BJ (cell line): ENCODE measurements around the gene UBE2J2. TPM values are rescaled to one million over a fixed set of nuclear protein-coding genes. Genes with fewer than 3 reads are reported as not detected.

Experiments used
- CTCF ChIA-PET: fragments of 350-600 bp; formaldehyde crosslinking; extraction: SDS; loops from one replicate; lab custom pipeline; 2021; ENCODE audit warnings: antibody characterized with exemption, inconsistent platforms; lab: Yijun Ruan, JAX
- POLR2A ChIA-PET: fragments of 300-600 bp; sonication (Branson Sonifier 250); formaldehyde crosslinking; extraction: SDS; loops from one replicate; lab custom pipeline; 2021; ENCODE audit warnings: antibody characterized with exemption; lab: Charles Lee
- DNase-seq: peaks from one replicate; pipeline ENCODE4 v3.0.0-alpha.2; 2011; ENCODE audit warnings: low read depth
- H3K27me3 ChIP-seq: 2 replicates; pipeline ENCODE4 v1.6.0; 2011; ENCODE audit warnings: low read length; ENCODE audit not compliant: control insufficient read depth, insufficient read depth
- H3K36me3 ChIP-seq: 2 replicates; pipeline ENCODE4 v1.5.1; 2011; ENCODE audit warnings: low read length; ENCODE audit not compliant: control insufficient read depth, insufficient read depth
- H3K4me3 ChIP-seq: 2 replicates; pipeline ENCODE4 v1.5.1; 2011; ENCODE audit warnings: low read depth, mild to moderate bottlenecking, control low read depth, low read length
- polyA plus RNA-seq: library from polyadenylated mRNA; depleted of rRNA; stranded (reverse); fragments of >200 nt; gene quantifications from 2 replicates; pipeline ENCODE4 v1.2.3, GENCODE V29; 2011
- TF ChIP-seq, protein P1 (sequence below): IDR thresholded peaks from 2 replicates; pipeline ENCODE4 v1.5.1; 2011; ENCODE audit warnings: low read depth, mild to moderate bottlenecking, control low read depth, inconsistent platforms, low read length, moderate library complexity; ENCODE audit not compliant: insufficient read depth

UBE2J2 gene
- polyA plus RNA-seq, 1 experiment = 25.7 TPM

DNA sequence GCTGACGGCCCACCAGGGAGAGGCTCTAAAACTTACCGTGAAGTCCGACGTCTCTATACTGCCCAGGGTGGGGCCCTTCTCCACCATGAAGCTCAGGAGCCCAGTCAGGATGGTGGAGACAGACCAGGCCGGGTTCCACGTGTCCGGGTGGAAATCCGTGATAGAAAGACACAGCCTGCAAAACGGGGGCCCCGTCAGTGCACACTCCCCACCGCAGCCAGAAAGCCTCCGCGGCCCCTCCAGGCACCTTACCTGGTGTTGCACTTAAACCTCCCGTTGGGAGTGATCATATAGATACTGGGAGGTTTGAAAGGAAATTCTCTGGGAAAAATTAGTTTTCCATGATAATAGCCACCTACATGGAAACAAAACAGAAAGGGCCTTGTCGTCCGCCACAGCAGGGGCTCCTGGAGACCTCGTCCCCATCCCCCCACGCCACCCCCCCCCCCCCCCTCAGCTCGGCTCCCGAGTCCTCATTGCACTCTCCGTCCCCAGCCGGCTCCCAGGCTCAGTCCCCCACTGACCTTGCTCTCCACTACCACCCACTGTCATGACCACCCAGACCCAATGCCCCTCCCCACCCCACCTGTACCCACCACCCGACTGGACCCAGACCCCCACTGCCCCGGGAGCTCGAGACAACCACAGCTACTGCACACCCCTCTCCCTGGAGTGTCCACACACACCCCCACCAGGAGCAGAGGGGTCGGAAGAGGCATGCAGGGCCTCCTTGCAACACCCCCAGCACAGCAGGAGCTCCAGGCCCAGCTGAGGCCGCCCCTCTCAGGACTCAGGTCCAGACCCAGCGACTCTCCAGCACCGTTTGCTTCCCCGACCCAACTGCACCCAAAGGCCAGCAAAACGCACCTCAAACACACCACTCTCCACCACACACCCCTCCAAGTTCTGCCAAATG lies 16.4 kb downstream of the UBE2J2 start:
- TF ChIP-seq, protein P1, sequence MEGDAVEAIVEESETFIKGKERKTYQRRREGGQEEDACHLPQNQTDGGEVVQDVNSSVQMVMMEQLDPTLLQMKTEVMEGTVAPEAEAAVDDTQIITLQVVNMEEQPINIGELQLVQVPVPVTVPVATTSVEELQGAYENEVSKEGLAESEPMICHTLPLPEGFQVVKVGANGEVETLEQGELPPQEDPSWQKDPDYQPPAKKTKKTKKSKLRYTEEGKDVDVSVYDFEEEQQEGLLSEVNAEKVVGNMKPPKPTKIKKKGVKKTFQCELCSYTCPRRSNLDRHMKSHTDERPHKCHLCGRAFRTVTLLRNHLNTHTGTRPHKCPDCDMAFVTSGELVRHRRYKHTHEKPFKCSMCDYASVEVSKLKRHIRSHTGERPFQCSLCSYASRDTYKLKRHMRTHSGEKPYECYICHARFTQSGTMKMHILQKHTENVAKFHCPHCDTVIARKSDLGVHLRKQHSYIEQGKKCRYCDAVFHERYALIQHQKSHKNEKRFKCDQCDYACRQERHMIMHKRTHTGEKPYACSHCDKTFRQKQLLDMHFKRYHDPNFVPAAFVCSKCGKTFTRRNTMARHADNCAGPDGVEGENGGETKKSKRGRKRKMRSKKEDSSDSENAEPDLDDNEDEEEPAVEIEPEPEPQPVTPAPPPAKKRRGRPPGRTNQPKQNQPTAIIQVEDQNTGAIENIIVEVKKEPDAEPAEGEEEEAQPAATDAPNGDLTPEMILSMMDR = no peak
- DNase-seq = no peak
- Histone ChIP-seq H3K4me3 (no peak overlapping the region), H3K27me3 (no peaks in the 10 kb centered on the region), H3K36me3 (peaks cover 36% of the 10 kb centered on the region)
- ChIA-PET CTCF (interaction anchor here (0.6 to 1.8 kb wide), 3 partner anchors 135 to 216 kb away, joined by 4 to 9 read pairs (median 5); no protein-coding TSS in a partner anchor), POLR2A (no interaction called here)

- POLR2A ChIA-PET = no interaction called here
- no peak for DNase-seq
- Histone ChIP-seq H3K27me3 (no peaks in the 10 kb centered on the region), H3K4me3 (no peak overlapping the region), H3K36me3 (peaks cover 30% of the 10 kb centered on the region)
- TF ChIP-seq, protein P1 = no peak
- CTCF ChIA-PET = interaction anchor here (0.8 to 2.0 kb wide), 2 partner anchors 9 to 133 kb away, joined by 3 to 10 read pairs; no protein-coding TSS in a partner anchor
Measured at GRCh38 chr1:1255611-1256010, 18.0 kb downstream of the UBE2J2 start.

DNA sequence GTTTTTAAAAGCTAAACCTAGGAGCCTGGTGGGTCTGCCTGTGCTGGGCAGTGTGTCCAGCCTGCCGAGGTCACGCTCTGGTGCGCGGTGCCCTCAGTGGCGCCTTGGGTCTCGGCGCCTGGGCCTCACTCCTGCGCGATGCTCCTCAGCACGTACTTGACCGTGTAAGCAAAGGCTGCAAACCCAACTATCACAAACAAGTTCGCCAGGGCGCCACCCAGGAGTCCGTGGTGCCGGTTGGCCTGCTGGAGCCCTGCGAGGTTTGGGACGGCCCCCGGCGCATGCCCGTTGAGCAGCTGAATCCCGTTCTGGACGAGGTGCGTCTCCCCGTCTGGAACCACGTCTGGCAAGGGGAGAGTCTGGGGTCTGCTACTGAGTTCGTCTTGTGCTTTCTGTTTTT lies 18.6 kb downstream of the UBE2J2 start:
- ChIA-PET POLR2A (no interaction called here), CTCF (interaction anchor here (2.0 kb wide), 1 partner anchor 133 kb away, joined by 10 read pairs; no protein-coding TSS in a partner anchor)
- no peak for DNase-seq
- H3K27me3 ChIP-seq = no peaks in the 10 kb centered on the region
- TF ChIP-seq, protein P1 = no peak
- H3K36me3 ChIP-seq = peaks cover 27% of the 10 kb centered on the region
- no peak overlapping the region for H3K4me3 ChIP-seq

GRCh38 chr1:1254667-1254998 lies 19.0 kb downstream of the UBE2J2 start:
- CTCF ChIA-PET = interaction anchor here (2.0 kb wide), 1 partner anchor 132 kb away, joined by 10 read pairs; no protein-coding TSS in a partner anchor
- POLR2A ChIA-PET = no interaction called here
- DNase-seq = no peak
- no peaks in the 10 kb centered on the region for H3K27me3 ChIP-seq
- TF ChIP-seq, protein P1 = no peak
- peaks cover 23% of the 10 kb centered on the region for H3K36me3 ChIP-seq
- no peak overlapping the region for H3K4me3 ChIP-seq

GRCh38 chr1:1253972-1254666 lies 19.5 kb downstream of the UBE2J2 start:
- Histone ChIP-seq H3K27me3 (no peaks in the 10 kb centered on the region), H3K36me3 (peaks cover 20% of the 10 kb centered on the region), H3K4me3 (no peak overlapping the region)
- ChIA-PET POLR2A (no interaction called here), CTCF (interaction anchor here (2.0 to 4.6 kb wide), 2 partner anchors 132 kb away, joined by 10 to 22 read pairs; no protein-coding TSS in a partner anchor)
- no peak for DNase-seq
- TF ChIP-seq, protein P1 = no peak
